Stimulated activated CD4-positive, alpha-beta T cell treated with anti-CD3 and anti-CD28 coated beads, TNF-alpha, amount 100 ng/mL, for 4 hours (primary cell): ENCODE measurements around the gene ANLN.
"Not testable (repeated sequence)": the region's sequence is repeated elsewhere in the genome, so short reads cannot be mapped to it uniquely, and the experiment has no call there.

ENCODE experiments used
- DNase-seq, 3 experiments: peaks; one replicate each; pipeline ENCODE4 v3.0.0-alpha.2; 2020; ENCODE audit warnings: low read depth in 3 of 3

ANLN gene

GRCh38 chr7:36389371-36390198 lies at the start of gene ANLN:
Gene ANLN, plus strand, starts transcription at chr7:36389862. Its CDS starts 165 bp downstream, at chr7:36390027.
- peak; percentile 69 to 72 (median 72) for DNase-seq

DNA sequence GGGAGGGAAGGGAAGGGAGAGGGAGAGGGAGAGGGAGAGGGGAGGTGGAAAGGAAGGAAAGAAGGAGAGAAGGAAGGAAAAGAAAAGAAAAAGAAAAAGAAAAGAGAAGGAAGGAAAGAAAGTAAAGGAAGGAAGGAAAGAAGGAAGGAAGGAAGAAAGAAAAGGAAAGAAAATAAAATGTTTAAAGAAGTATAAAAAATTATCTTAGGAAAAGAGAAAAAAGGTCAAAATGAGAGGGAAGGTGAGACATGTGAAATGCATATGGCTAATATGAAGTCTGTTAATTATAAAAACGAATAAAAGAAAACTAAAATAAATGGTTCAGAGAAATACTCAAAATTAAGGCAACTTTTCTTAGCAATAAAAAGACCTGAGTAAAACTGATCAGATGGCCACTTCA lies 46.1 kb upstream of the ANLN start:
- no peak for DNase-seq

- DNase-seq: no peak
Observed at GRCh38 chr7:36344622-36345021, 45.0 kb upstream of the ANLN start.

GRCh38 chr7:36346260-36346831 lies 43.3 kb upstream of the ANLN start:
- DNase-seq: no peak

DNA sequence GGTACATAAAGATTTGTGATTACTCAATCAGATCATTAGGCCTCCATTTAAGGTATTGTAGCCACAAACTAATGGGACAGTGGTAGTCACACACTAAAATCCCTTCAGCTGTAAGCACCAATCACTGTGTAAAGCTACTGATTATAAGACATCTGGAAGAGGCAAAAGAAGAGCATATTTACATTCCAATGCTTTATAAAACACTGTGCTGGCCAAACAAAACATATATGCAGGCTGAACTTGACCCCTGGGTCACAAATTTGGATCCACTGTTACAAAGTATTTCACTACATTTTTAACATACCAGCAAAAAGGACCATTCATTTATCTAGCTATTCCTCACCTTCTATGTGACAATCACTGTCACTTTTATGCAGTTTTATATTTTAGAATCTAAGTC lies 41.4 kb upstream of the ANLN start:
- no peak for DNase-seq

DNA sequence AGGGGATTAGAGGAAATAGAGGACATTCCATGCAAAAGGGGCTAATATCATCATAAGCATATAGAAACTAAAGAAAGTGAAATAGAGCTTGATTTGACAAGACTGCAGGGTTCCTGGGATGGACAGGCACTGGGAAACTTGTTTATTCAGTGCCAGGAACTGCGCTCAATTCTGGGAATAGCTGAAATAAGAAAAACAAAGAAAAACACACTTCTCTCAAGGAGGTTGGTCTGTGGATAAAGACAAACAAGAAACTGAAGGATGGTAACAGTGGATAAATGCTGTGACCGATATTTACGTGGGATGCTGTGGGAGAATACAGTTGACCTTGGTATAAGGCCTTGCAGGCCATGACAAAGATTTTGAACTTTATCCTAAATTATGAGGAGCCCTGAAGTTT lies 40.9 kb upstream of the ANLN start:
- DNase-seq: no peak

DNA sequence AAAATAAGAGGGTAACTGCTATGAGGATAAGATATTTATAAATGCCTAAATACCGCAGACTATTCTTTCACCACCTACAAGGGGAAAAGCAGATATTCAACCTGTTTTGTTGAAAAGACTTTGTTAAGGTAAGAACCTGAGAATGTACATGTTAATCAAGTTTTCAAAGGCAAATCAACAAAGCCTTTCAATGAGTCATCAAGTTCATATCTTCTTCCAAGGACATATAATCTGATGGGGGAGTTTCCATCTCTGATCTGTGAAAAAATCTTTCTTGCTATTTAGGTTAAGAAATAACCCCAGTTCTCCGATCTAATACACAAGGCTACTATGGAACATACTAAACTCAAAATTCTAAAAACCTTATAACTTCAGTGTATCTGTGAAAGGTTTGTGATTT lies 40.0 kb upstream of the ANLN start:
- no peak for DNase-seq

DNA sequence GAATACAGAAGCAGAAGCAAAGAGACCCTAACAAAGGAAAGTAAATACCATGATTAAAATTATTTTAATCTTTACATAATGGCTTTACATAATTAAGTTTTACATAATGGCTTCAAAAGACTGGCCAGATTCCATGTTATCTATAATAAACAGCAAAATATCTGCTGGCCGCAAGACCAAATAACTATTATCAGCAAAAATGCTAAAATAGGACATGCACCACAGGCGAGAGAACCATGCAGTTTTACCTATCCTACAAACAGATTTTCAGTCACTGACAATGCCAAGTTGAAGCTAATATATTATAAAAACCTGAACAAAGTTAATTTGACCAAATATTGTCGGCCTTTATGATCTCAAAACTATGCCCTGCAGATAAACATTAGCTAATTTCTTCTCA lies 34.2 kb upstream of the ANLN start:
- no peak for DNase-seq

DNA sequence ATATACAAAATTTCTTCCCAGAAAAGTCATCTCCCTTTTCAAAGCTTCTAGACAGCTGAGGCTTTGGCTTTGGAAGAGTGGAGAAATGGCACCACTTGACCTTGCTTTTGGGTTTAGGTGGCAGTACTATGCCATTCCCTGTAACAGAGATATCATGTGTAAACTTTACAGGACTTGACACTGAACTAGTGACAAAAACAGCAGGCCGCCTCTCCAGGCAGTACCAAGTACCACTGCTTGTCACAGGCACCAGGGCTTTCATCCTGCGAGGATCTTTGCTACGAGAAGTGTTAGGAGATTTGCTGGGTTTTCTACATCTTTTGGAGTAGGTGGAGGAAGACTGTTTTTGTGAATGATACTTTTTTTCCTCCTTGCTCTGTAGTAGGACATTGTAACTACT lies 32.6 kb upstream of the ANLN start:
- DNase-seq: no peak

GRCh38 chr7:36358589-36358988 lies 31.1 kb upstream of the ANLN start:
- DNase-seq: no peak

DNA sequence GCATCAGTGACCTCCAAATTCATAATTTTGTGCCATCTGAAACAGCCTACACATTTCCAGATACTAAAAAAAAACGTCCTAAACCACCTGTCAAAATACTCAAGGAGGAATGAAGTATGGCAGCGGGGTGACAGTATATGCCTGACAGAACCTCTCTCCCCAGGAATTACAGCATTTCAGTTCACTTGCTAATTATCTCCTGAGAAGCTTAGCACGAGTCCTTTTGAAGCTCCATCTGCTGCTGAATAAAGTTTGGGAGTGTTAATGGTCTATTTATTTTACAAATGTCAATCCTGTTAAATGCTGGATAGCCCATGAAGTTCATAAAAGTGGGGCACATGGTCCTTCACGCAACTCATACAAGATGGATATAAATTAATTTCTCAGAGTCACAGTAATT lies 29.4 kb upstream of the ANLN start:
- DNase-seq: no peak

DNA sequence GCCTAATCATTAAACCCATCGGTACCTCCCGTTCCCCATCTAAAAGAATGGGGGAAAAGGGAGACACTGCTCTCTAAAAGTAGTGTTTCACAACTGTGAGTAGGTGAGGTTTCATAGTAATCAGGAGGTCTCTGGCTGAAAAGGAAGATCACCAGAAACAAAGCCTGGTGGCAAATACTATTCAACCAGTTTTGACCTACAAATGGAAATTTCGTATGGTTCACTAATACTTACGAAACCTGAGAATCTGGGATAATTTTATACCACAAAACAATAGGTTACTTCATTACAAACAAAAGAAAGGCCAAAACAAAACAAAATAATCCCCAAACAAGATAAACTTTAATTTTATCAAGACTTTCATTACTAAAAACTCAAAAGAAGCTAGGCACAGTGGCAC lies 28.4 kb upstream of the ANLN start:
- DNase-seq: no peak

- no peak for DNase-seq
Observed at GRCh38 chr7:36363515-36363914, 26.1 kb upstream of the ANLN start.

GRCh38 chr7:36366005-36366717 lies 23.5 kb upstream of the ANLN start:
- DNase-seq: no peak

DNA sequence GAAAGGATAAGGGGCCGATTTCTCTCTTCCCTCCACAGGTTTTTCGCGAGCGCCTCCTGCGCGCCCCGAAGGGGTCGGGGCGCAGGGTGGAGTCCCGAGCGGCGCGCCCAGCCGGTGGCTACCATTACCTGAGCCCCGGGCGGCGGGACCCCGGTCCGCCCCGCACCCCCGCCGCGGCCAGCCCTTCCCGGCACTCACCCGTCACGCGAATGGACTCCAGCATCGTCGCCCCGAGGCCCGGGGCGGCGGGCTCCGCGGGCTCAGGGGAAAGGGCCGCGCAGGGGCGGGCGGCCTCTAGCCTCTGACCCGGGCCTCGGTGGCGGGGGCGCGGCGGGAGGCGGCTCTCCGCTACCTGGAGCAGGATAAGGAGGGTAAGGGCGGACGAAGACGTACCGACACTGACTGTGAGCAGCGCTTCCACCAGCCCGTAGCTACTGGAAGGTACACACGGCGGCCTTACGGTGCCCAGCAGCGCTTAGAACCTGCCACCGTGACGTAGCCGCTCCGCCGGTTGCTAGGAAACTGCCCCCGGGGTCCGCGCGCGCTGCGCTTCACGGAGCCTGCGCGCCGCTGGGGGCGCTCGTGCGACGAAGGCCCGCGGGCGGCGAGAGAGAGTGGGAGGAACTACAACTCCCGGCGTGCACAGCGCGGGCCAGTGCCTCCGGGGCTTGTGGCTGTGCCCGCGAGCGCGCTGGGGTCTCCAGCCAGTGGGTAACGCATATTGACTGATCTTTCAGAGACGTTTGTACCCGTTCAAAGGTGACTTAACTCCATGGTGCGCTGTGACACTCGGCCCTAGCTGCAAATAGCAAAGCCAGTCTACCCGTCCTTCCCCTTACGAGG lies 22.7 kb upstream of the ANLN start:
- peak; percentile 82 to 88 (median 84) for DNase-seq

DNA sequence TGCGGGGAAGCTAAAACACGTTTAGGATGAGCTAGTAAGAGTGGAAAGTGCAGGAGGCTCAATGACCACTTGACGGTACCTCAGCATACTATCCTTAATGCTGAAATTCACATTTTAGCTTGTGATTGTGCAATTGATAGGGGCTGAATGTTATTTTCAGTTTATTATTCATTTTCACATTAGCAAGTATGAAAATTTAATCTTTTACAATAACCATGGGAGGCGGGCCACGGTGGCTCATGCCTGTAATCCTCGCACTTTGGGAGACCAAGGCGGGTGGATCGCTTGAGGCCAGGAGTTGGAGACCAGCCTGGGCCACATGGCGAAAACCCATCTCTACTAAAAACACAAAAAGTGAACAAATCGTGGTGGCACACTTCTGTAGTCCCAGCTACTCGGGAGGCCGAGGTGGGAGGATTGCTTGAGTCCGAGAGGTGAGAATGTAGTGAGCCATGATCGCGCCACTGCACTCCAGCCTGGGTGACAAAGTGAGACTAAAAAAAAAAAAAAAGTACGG lies 22.0 kb upstream of the ANLN start:
- DNase-seq: no peak

DNA sequence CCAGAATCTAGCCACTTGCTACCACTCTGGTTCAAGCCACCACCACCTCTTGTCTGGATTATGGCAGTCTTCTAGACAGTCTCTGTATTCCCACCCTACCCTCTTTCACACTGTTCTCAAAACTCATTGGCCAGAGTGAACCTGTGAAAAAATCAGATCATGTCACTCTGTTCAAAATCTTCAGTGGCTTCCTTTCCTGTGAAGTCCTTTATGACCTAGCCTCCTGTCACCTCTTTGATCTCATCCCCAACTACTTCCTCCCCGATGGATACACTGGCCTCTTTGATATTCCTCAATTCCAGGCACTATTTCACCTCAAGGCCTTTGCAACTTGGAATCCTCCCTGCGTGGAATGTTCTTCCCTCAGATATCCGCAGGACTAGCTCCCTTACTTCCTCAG lies 21.2 kb upstream of the ANLN start:
- no peak for DNase-seq

GRCh38 chr7:36369171-36369570 lies 20.5 kb upstream of the ANLN start:
- DNase-seq: no peak

DNA sequence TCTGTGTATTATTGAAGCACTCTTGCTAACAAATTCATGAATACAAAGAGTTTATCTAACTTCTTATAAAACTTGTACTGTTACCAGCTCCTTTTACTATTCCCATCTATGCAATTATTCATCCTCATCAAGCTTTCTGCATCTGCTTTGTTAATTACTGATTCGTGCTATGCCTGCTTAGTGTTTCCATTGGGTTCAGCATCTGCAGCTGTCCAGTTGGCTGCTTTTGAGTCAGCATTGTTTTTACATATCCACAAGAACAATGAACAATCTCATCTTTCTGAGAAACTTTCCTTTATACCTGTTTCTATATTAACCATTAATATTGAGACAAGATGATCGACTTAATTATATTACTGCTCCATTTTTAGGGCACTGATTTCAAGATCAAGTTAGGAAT lies 19.6 kb upstream of the ANLN start:
- no peak for DNase-seq

DNA sequence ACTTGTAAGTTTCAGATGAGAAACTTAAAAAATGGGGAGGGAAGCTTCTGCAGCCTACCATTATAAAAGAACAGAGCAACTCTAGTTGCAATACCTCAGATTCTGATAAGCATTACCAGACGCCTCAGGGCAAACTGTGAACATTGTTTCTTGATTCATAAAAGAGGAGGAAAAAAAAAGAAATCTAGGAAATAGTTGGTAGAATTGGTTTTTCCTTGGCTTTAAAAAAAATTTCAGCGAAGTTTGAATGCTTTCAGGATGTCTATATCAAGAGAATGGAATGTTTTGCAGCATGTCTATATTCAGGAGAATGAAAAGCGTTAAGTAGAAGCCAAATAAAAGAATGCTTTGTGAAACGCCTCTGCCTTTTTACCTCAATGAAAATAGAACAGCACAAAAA lies 17.5 kb upstream of the ANLN start:
- DNase-seq: no peak

GRCh38 chr7:36378555-36378954 lies 11.1 kb upstream of the ANLN start:
- not testable (repeated sequence) for DNase-seq
